Prostate gland (tissue), 2 donors: ENCODE data around the gene MAML3.

Experiments used
- POLR2A ChIP-seq: fragments of 450-650 bp; IDR thresholded peaks from one replicate; pipeline ENCODE4 v1.6.1; 2016; ENCODE audit warnings: antibody characterized with exemption, mild to moderate bottlenecking
- POLR2AphosphoS5 ChIP-seq: sonication (generic); formaldehyde crosslinking; IDR thresholded peaks from one replicate; pipeline ENCODE4 v1.6.1; 2017; ENCODE audit warnings: antibody characterized with exemption
- TF ChIP-seq, protein P1 (sequence below), 4 experiments: fragments of 200-600 bp in 2 of 4; fragments of 450-650 bp in 2 of 4; sonication (generic) in 2 of 4; IDR thresholded peaks; 1 replicate in 3 of 4; 2 replicates in 1 of 4; pipeline ENCODE4 v1.5.1; 2016 to 2019; ENCODE audit warnings: antibody characterized with exemption in 4 of 4, mild to moderate bottlenecking in 2 of 4, moderate library complexity in 2 of 4

DNA sequence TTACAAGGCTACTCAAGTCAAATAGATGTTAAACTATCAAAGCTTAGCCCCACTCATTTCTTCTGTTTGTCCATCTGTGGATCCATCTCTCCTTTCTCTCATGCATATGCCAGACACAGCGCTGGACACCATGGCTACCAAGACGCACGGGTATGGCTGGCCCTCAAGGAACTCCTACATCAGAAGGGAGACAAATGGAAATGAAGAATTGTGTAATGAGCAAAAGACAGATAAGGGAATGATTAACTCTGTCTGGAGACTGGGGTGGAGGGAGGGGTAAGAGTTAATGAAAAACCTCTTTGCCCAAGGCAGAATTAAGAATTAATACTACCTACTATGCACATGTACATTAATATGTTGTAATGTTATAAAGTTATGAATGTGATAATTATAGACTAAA, 400.3 kb downstream of the MAML3 start:
- TF ChIP-seq, protein P1, sequence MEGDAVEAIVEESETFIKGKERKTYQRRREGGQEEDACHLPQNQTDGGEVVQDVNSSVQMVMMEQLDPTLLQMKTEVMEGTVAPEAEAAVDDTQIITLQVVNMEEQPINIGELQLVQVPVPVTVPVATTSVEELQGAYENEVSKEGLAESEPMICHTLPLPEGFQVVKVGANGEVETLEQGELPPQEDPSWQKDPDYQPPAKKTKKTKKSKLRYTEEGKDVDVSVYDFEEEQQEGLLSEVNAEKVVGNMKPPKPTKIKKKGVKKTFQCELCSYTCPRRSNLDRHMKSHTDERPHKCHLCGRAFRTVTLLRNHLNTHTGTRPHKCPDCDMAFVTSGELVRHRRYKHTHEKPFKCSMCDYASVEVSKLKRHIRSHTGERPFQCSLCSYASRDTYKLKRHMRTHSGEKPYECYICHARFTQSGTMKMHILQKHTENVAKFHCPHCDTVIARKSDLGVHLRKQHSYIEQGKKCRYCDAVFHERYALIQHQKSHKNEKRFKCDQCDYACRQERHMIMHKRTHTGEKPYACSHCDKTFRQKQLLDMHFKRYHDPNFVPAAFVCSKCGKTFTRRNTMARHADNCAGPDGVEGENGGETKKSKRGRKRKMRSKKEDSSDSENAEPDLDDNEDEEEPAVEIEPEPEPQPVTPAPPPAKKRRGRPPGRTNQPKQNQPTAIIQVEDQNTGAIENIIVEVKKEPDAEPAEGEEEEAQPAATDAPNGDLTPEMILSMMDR (IDR thresholded peaks at IDR 0.05): no peak
- TF ChIP-seq POLR2A (no peak), POLR2AphosphoS5 (no peak)
